ENCODE data around the gene BARHL1.

Gene BARHL1

DNA sequence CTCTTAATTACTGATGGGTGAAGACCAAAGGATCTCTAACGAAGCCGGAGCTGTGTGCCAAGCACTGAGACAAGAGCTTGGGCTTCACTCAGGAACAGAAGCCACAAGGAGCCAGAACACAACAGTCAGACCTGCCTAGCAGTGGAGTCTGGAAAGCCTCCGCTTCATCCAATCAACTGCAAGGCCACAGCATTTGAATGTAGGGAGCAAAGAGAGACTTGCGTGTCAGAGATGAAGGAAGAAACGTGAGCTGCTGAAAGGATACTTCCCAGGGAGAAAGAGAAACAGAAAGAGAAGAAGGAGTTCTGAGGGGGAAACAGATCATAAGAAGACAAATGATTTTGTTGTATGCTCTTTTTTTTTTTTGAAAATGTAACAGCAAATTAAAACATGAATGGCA lies 43.9 kb downstream of the BARHL1 start:
- no peak for DNase-seq

DNA sequence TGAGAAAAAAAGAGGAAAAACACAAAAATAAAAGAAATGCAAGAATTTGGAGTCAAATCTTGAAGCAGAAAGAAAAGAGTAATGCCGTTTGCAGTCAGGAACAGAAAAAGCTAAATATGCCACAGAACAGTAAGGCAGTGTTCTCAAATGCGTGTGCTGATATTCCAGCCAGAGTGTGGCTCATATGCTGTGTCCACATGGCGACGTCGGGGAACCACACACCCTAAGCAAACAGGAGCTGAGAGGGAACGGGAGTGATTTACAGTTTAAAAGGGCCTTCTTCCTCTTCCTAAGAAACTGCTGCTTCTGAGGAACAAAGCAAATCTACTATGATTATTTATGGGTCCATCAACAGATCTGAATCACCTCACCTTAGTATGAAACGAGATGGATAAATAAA lies 44.7 kb downstream of the BARHL1 start:
- DNase-seq = no peak

DNA sequence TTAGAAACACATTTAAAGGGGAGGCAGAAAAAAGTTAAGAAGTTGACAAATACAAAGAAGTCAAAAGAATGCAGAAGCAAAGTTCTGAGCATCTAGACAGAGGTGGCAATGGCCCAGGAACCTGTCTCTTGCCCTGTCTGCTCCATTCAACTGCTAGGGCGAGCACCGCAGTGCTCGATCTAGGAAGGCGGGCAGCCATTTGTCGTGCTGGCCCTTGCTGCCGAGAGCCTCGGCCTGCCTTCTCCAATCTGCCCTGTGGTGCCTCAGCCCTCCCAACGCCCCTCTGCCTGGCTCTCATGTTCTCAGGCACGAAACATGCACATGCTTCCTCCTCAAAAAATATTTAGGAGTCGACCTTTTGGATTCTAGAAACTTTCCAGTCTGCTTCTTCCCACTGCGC lies 45.2 kb downstream of the BARHL1 start:
- no peak for DNase-seq

DNA sequence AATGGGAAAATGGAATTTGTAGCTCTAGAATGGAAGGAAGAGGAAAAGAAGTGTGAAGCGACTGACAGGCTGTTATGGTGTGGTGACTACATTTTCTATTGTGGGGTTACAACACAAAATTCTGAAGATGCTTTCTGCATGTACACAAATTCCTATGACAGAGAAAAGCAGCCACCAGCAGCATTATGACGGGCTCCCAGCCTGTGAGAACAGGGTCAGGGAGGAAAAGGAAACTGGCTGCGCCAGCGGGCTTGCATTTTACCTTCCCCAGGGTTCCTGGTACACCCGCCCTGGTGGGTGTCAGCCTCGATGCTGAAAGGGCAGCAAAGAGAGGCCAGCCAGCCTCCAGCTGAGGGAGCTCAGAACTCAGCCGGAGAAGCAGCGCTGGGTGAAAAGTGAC lies 46.3 kb downstream of the BARHL1 start:
- no peak for DNase-seq

DNA sequence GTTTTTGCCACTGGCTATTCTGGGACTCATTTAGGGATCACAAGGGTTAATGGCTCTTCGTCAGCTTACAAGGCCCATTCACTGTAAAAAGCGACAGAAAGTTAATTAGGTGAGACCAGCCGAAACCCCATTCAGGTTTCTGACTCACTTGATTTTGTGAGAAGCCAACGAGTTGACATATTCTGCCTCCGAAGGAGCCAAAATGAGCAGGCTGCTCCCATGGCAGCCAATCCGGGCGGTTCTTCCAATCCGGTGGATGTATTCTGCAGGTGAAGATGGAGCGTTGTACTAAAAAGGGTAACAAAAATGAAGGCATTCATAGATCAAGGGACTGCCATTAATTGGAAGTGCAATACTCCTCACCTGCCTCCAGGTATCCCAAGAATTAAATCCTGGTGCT lies 47.7 kb downstream of the BARHL1 start:
- no peak for DNase-seq

DNA sequence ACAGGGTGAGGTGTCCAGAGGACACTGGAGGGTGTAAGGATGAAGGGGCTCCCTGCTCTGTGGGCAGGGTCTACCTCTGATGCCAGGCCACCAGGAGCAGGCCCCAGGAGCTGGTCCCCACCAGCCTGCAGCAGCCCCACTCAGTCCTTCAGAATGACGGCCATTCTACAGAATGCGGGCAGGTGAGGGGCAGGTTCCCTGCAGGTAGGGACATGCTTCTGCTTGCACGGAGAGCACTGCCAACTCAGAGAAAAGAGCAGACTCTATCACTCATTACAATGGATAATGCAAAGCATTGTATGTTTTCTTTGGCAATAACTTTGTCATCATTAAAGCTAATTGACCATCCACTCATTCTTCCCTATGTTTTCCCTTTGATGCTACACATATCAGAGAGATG lies 48.4 kb downstream of the BARHL1 start:
- DNase-seq = no peak

DNA sequence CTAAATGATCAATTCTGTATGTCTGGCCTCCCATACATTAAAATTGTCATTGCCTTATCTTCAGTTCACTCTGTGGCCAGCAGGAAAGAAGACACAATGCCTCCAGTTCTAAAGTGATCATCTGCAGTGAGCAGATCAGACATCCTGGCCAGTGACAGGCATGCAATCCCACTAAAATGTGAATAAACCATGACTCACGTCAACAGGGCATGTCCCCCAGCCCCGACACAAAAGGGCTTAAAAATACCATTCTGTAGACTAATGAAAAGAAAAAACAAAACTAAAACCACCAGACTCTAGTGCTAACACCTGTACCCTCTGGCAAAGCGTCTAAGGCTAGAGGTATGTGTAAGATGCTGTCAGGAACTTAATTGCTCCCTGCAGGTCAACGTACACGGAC lies 48.9 kb downstream of the BARHL1 start:
- DNase-seq = no peak

DNA sequence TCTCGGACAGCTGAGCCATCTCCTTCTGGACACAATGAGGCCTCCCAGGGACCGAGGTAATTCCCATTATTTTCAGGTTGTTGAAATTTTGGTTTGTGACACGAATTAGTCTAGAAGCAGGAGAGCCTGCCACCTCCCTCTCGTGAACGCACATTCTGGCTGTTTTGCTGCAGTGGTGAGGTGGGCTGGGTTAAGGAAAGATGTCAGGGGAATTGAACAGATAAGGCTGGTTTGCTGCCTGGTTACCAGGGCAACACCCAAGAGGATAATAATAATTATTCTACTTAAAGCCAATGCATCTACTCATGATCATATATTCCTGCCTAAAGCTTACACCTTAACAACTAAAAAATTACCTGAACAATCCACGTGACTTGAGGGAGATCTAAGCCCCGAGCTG lies 49.3 kb downstream of the BARHL1 start:
- no peak for DNase-seq

DNA sequence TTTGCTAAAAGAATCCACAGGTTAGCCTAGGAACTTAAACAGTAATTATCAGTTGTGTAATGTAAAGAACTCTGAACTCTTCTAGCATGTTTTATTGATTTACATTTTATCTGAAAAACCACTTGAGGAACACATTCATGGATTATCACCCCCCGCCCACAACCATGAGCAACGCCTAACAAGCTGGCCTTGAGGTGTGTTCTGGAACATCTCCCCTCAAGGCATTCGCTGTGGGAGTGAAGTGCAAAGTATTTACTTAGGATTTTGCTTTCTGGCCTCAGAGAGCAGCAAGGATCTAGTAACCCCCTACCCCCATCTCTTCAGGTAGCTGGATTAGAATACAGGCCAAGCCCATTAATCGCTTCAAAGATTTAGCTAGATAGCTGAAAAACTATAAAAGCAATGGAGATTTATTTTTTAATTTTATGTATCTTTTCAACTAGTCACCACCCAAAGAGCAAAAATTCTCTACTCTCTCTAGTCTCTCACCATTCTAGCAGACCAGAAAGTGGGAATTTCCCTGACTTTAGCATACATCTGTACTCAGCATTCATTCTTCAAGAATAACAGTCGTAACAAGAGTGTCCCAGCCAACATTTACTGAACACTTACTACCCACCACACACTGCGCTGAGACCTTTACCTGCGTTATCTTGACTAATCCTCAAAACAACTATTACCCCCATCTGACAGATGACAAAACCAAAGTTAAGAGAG lies 50.2 kb downstream of the BARHL1 start:
- DNase-seq = no peak

DNA sequence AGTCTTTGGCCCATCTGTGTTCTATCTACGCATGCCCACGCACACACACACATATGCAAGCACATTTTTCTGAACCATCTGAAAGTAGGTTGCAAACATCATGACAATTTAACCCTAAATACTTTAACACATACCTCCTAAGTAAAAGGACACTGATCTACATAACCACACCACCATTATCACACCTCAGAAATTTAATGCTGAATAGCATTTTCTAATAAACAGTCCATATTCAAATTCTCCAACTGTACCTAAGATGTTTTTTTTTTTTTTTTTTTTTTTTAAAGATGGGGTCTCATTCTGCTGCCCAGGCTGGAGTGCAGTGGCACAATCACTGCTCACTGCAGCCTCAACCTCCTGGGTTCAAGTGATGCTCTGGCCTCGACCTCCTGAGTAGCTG lies 51.9 kb downstream of the BARHL1 start:
- DNase-seq = no peak

DNA sequence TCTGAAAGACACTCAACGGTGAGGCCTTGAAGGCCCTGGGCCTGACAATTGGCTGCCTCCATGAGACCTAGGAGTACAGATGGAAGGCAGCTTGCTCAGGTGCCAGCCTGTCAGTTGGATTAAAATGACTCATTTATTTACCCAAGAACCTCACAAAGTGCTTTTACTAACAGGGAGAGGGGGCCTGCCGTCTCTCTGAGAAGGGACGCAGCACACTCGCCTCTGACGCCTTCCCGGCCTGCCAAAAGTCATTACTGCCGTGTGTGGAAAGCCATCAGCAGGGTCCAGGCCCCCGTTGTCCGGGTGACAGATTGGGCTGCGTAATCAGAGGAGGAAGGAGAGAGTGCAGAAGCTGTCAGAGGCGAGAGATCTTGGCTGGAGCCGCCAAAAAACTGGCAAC lies 54.9 kb downstream of the BARHL1 start:
- DNase-seq = peak; percentile 74

DNA sequence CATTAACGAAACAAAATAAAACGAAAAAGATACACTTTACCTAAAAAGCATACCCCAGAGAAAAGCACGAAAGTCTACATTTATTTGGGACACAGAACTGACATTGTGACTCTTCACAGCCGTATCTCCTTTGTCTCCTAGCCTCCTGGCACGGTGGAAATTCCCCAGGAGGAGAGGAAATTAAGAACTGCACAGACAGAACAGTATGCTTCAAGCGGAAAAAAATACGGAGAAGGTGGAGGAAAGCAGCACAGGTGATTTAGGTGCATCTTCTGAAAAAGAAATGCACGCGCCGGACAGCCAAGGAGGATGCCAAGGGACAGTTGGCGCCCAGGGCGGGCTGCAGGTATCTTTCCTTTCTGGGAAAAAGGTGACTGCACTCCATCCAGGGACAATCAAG lies 55.4 kb downstream of the BARHL1 start:
- DNase-seq = no peak

DNA sequence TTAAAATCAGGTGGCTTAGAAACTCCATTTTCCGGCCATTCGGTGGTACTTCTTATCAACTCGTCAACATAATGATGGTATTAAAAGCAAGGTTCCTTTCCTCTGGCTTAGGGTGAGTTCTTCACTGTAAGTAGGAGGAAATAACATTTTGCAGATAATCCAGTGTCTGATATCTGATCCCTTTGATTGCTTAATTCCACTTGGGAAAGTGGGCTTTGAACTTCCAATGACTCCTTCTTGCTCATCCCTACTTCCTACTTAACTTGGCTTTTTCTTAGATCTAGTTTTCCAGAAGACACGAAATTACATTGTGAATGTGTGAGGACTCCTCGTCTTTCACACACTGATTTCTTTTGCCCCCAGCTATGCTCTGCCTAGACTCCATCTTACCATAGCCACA lies 55.8 kb downstream of the BARHL1 start:
- DNase-seq = no peak

DNA sequence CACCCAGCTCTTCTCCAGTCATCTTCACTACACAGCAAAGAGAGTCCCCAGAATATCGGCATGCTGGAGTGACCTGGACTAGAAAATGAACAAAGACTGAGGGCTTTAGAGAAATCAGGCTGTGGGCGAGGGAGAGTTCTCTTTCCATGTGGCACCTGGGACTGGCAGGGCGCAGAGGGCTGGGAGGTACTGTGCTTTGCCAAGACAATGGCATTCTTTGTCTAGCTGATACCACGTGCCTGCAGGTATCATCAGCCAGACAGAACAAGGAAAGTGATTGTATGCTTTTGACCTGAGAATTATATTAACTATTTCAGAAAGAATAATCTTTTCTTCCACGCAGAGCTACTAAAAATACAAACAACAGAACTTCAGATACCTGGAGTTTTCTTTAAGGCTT lies 56.9 kb downstream of the BARHL1 start:
- DNase-seq = no peak

Data from NCI-H2081 treated with DMSO at 0.1 percent for 48 hours (cell line).